ENCODE data around the gene AKAP10.

Gene AKAP10

DNA sequence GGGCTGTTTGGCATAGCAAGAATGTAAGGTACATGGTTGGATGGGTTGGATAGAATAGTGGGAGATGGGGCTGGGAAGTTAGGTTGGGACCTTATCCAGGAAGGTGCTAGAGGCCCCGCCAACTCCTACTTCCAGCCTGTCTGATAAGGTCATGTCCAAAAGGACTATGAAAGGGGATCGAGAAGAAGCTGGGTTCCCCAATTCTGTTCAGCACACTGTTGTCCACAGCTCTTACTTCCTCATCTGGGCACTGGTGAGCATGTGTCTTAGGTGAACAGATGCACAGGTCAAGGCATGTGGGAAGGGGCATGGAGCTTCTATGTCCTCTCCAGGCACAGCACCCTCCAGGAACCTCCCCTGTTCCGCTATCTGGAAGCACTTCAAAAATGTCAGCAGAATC, 104.3 kb downstream of the AKAP10 start:
- ChIA-PET POLR2A (interaction anchor here (0.6 kb wide), 1 partner anchor 14 kb away, joined by 4 read pairs; no protein-coding TSS in a partner anchor), CTCF (interaction anchor here (0.6 to 1.4 kb wide), 2 partner anchors 18 to 104 kb away, joined by 3 read pairs; partner anchors contain the start of gene AKAP10)
- Histone ChIP-seq H3K4me1 (ENCODE audit: control insufficient read depth, insufficient read depth, low read length) (no peaks in the 10 kb centered on the region), H3K4me3 (ENCODE audit: low read depth, low read length) (no peak overlapping the region), H3K27ac (ENCODE audit: extremely low read depth, low read depth, low read length) (no peak overlapping the region), H3K36me3 (ENCODE audit: control insufficient read depth in 2 of 2, insufficient read depth in 1 of 2, low read length in 2 of 2) (no peaks in the 10 kb centered on the region), H3K9me3 (ENCODE audit: control insufficient read depth, insufficient read depth, low read depth, low read length) (no peaks in the 10 kb centered on the region)
- no peak for TF ChIP-seq ZNF223 (tag by site-specific recombination; IDR thresholded peaks at IDR 0.05)
- TF ChIP-seq ZNF560 (tag by site-specific recombination; IDR thresholded peaks at IDR 0.05; ENCODE audit: borderline replicate concordance): no peak
- no peak for TF ChIP-seq ZNF513 (tag by site-specific recombination; IDR thresholded peaks at IDR 0.05)
- TF ChIP-seq ZNF558 (tag by site-specific recombination; IDR thresholded peaks at IDR 0.05): no peak
- TF ChIP-seq ZNF433 (tag by site-specific recombination; IDR thresholded peaks at IDR 0.05; ENCODE audit: low read depth): no peak
- TF ChIP-seq KLF9 (tag by site-specific recombination; IDR thresholded peaks at IDR 0.05; ENCODE audit: low read depth): no peak
- no peak for TF ChIP-seq ZNF114 (tag by site-specific recombination; IDR thresholded peaks at IDR 0.05)
- TF ChIP-seq ZNF169 (tag by site-specific recombination; IDR thresholded peaks at IDR 0.05): no peak
- no peak for TF ChIP-seq ZBTB11 (tag by site-specific recombination; conservative IDR thresholded peaks at IDR 0.05; ENCODE audit: low read depth)
- TF ChIP-seq ZNF843 (tag by site-specific recombination; IDR thresholded peaks at IDR 0.05): no peak
- no peak for TF ChIP-seq ZNF549 (tag by site-specific recombination; IDR thresholded peaks at IDR 0.05)
- no peak for TF ChIP-seq PRDM4 (tag by site-specific recombination; IDR thresholded peaks at IDR 0.05)
- TF ChIP-seq ZNF48 (tag by site-specific recombination; IDR thresholded peaks at IDR 0.05): no peak
- no peak for TF ChIP-seq HOXD13 (CRISPR knock-in tag; IDR thresholded peaks at IDR 0.05; ENCODE audit: borderline replicate concordance)
- TF ChIP-seq, protein P1, sequence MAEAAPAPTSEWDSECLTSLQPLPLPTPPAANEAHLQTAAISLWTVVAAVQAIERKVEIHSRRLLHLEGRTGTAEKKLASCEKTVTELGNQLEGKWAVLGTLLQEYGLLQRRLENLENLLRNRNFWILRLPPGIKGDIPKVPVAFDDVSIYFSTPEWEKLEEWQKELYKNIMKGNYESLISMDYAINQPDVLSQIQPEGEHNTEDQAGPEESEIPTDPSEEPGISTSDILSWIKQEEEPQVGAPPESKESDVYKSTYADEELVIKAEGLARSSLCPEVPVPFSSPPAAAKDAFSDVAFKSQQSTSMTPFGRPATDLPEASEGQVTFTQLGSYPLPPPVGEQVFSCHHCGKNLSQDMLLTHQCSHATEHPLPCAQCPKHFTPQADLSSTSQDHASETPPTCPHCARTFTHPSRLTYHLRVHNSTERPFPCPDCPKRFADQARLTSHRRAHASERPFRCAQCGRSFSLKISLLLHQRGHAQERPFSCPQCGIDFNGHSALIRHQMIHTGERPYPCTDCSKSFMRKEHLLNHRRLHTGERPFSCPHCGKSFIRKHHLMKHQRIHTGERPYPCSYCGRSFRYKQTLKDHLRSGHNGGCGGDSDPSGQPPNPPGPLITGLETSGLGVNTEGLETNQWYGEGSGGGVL (tag by site-specific recombination; IDR thresholded peaks at IDR 0.05): no peak
- no peak for TF ChIP-seq ZFP37 (tag by site-specific recombination; IDR thresholded peaks at IDR 0.05)
- TF ChIP-seq ZNF175 (tag by site-specific recombination; IDR thresholded peaks at IDR 0.05): no peak
- TF ChIP-seq, protein P2, sequence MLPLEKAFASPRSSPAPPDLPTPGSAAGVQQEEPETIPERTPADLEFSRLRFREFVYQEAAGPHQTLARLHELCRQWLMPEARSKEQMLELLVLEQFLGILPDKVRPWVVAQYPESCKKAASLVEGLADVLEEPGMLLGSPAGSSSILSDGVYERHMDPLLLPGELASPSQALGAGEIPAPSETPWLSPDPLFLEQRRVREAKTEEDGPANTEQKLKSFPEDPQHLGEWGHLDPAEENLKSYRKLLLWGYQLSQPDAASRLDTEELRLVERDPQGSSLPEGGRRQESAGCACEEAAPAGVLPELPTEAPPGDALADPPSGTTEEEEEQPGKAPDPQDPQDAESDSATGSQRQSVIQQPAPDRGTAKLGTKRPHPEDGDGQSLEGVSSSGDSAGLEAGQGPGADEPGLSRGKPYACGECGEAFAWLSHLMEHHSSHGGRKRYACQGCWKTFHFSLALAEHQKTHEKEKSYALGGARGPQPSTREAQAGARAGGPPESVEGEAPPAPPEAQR (tag by site-specific recombination; IDR thresholded peaks at IDR 0.05): no peak

All from HEK293 (cell line).